SK-MEL-5 (cell line): ENCODE data around the gene NGEF. TPM values are rescaled to one million over a fixed set of nuclear protein-coding genes. Genes with fewer than 3 reads are reported as not detected.
A peak's percentile ranks its signal among the peaks of the same experiment; 100 is the strongest.
"Not testable (repeated sequence)": the region's sequence is repeated elsewhere in the genome, so short reads cannot be mapped to it uniquely, and the experiment has no call there.

Experiments used
- DNase-seq: peaks from one replicate; pipeline ENCODE4 v3.0.0-alpha.2; 2016; ENCODE audit warnings: low read depth, low spot score
- in situ Hi-C: cut with HindIII; loops from 2 replicates; pipeline ENCODE4 v1.10.0; 2016; ENCODE audit warnings: low sequenced_read_pairs, high pct_unique_total_duplicates, low pct_unique_long_range_greater_than_20kb
- total RNA-seq: library from RNA; depleted of rRNA; stranded (reverse); fragments of >200 nt; shearing (Covaris generic); gene quantifications from 2 replicates; pipeline ENCODE4 v1.2.3, GENCODE V29; 2014

NGEF gene
- total RNA-seq, 1 experiment from 2014 or later: not detected

- DNase-seq: no peak
- in situ Hi-C loops: no loop called here
These were observed 152.3 kb downstream of the NGEF start for GRCh38 chr2:232860593-232861241.

DNA sequence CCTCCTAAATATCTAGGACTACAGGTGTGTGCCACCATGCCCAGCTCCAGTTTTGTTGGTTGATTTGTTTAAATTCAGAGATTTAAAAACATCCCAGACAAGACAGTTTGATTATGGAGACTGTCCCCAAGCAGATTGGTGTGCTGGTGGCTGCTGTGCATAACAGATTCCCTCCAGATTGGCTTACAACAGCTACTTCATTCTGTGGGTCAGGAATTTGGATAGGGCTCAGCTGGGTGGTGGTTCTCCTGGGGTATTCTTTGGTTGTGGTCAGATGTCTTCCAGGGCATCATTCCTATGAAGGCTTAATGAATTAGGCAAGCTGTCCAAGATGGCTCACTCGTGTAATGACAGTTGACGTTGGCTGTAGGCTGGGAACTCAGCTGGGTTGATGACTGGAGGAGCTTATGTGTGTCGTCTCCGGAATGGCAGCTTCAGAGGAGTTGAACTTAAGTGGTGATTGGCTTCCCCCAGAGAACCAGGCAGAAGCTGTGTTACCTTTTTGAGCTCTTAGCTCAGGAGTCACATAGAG lies 153.6 kb downstream of the NGEF start:
- in situ Hi-C loops: no loop called here
- no peak for DNase-seq

GRCh38 chr2:232857158-232857563 lies 155.9 kb downstream of the NGEF start:
- in situ Hi-C loops: no loop called here
- no peak for DNase-seq

DNA sequence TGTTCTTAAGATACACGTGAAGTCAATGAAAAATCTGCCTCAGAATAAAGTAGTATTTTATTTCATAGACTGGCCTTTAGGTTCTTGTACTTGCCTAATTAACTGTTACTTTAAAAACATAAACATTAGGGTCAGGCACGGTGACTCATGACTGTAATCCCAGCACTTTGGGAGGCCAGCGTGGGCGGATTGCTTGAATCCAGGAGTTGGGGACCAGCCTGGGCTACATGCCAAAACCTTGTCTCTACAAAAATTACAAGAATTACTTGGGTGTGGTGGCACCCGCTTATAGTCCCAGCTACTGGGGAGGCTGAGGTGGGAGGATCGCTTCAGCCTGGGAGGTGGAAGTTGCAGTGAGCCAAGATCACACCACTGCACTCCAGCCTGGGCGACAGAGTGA lies 159.0 kb downstream of the NGEF start:
- in situ Hi-C loops: no loop called here
- DNase-seq: no peak

DNA sequence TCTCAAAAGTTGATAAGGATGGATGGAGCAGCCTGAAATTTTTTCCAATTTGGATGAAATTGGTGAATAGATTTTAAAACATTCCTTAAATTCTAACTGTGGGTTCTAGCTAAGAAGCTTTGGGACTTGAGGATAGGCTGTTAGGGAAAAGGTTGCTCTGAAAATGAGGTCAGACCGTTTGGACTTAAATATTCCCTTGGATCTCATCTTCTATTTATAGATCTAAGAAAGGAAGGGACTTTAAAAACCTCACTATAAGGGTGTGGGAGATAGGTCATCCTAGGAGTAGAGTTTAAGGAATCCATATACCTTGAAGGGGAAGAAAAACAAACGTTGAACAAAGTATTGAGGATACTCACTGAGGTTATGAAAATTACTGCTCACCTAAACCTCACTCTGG lies 160.4 kb downstream of the NGEF start:
- DNase-seq: no peak
- in situ Hi-C loops: no loop called here

DNA sequence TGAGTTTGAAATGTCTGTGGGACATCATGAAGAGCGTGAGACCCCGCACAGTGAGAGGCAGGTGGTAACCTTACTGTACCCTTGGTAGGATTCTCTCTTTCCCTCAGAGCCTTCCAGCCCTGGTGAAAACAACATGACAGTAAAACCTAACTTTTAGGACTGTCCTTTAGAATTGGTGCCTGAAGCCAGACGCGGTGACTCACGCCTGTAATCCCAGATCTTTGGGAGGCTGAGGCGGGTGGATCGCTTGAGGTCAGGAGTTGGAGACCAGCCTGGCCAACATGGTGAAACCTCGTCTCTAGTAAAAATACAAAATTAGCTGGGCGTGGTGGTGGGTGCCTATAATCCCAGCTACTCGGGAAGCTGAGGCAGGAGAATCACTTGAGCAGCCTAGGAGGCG lies 161.0 kb downstream of the NGEF start:
- DNase-seq, in situ Hi-C loops: not testable (repeated sequence)

- in situ Hi-C loops: no loop called here
- no peak for DNase-seq
These were observed 163.0 kb downstream of the NGEF start for GRCh38 chr2:232850039-232850438.

DNA sequence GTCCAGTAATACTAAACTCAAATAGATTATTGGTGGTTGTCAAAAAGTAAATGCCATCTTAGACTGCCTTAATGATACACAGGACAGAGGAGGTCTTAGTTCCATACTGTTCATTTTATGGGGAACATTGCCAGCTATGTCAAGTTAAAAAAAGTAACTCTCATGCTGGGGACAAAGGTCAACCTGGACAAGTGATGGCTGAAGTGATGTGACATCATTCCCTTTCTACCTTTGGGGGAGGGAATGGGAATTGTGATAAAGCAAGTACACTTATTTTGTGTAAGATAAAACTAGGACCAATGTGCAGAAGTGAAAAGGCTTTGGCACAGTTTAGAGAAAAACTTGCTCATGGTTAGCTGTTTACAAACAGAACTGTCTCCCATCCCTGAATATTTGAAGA lies 167.0 kb downstream of the NGEF start:
- in situ Hi-C loops: no loop called here
- no peak for DNase-seq

DNA sequence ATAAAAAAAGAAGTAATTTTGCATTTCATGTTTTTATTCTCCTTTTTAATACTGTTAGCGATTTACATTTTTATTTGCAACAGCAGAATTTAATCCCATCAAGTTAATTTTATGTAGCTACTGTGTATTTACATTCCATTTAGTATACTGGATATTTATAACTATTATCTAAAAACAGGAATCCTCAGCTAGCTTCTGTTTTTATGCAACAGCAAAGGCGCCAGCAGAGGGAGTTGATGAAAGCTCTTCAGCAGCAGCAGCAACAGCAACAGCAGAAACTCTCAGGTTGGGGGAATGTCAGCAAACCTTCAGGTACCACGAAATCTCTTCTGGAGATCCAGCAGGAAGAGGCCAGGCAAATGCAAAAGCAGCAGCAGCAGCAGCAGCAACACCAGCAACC lies 169.2 kb downstream of the NGEF start:
- DNase-seq: peak; percentile 14
- in situ Hi-C loops: no loop called here

GRCh38 chr2:232842689-232843088 lies 170.4 kb downstream of the NGEF start:
- in situ Hi-C loops: no loop called here

GRCh38 chr2:232839411-232840079 lies 173.5 kb downstream of the NGEF start:
- in situ Hi-C loops: no loop called here
- no peak for DNase-seq

More at GRCh38 chr2:232842689-232843088, 170.4 kb downstream of the NGEF start:
- no peak for DNase-seq

DNA sequence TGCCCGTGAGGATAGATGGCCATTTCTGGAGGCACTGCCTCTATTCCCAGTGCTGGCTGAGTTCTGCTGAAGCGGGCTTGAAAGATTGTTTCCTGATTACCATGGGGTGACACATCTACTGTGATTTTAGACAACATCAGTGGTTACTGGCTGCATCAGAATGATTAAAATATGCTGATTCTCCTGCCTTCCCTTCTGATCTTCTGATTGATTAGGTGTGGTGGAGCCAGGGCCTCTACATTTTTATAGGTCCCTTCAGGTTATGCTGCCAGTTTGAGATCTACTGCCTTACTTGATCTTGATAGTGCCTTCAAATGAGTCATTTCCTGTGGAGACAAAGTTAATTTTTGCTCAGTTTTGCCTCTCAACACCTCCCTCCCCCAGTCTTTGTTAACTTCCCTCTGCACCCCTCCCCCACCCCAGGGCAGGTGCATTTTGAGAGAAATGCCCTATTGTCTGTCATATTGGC lies 174.6 kb downstream of the NGEF start:
- no peak for DNase-seq
- in situ Hi-C loops: no loop called here

GRCh38 chr2:232836934-232837333 lies 176.1 kb downstream of the NGEF start:
- in situ Hi-C loops: no loop called here
- no peak for DNase-seq

DNA sequence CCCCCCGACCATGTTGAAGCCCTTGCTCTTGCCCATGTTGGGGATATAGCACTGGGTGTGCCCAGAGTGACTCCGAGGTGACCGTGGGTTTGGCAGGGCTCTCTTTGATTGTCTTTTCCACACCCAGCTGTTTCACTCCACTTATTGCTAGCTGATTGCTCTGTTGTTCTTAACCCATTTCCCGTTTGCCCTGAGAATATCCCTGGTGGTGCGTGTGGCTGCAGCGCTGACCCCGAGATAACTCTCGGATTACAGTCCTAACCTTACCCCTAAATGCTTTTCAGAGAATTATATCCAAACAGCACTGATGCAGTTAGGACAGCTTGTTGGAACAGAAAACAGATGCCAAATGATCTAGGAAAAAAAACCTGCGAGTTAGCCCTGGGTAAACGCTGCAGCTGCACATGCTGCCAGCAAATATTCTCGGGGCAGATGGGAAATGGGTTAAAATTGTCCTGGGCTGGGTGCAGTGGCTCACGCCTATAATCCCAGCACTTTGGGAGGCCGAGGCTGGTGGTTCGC lies 177.3 kb downstream of the NGEF start:
- DNase-seq: no peak
- in situ Hi-C loops: no loop called here

DNA sequence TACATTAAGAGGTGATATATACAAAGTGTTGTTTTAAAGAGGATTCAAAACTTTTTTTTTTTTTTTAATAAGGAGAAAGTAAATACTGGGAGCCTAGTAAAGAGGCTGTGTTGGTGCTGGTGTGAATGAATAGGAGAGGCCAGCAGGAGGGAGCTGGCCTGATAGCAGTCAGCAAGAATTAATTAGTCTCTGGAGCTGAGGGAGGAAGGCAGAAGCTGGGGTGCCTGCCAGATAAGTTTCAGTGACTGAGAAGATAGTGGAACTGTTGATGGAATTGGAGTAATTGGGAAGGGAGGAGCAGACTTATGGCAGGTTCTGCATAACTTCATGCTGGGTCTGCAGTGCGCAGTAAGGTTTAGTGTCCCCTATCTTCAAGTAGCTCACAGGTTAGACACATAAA lies 179.2 kb downstream of the NGEF start:
- in situ Hi-C loops: no loop called here
- DNase-seq: no peak

DNA sequence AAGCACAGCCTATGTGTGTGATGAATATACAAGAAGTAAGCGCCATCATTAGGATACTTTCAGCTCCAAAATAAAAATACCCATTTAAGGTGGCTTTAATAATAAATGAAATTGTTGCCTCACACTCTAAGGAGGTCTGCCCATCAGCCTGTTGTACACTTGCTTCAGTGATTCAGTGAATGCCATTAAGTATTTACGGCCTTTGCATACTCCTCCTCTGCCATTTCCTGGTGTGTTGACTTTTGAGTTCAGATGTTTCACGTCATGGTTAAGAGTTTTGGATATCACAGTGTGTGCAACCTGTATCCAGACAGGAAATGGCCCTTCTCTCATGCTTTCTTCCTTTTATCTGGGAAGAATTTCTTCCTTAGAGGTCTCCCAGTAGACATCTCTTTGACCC lies 181.6 kb downstream of the NGEF start:
- in situ Hi-C loops: no loop called here
- DNase-seq: no peak

- in situ Hi-C loops: no loop called here
- DNase-seq: no peak
These were observed 183.1 kb downstream of the NGEF start for GRCh38 chr2:232829988-232830387.
